ENCODE data around the gene ZNF598.

DNA sequence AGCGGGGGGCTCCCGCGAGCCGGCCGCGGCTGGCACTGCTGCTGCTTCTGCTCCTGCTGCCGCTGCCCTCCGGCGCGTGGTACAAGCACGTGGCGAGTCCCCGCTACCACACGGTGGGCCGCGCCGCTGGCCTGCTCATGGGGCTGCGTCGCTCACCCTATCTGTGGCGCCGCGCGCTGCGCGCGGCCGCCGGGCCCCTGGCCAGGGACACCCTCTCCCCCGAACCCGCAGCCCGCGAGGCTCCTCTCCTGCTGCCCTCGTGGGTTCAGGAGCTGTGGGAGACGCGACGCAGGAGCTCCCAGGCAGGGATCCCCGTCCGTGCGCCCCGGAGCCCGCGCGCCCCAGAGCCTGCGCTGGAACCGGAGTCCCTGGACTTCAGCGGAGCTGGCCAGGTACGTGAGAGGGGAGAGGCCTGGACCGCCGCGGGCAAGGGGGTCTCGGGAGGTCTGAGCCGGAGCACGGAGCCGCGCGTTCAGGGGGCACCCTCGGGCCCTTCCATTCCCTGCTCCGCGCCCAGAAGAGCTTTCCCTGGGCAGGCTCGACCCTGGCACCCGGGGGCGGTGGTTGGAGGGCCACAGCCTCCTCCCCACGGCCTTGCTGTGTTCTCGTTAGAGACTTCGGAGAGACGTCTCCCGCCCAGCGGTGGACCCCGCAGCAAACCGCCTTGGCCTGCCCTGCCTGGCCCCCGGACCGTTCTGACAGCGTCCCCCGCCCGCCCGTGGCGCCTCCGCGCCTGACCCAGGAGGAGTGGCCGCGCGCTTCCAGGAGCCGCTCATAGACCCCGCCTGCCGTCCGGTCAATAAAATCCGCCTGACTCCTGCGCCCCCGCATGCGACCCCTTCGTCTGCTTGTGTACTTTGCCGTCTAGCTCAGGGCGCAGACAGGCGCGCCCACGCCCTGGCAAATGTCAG lies 10.6 kb upstream of the ZNF598 start:
- no peak for TF ChIP-seq EZH2phosphoT487 (IDR thresholded peaks at IDR 0.05; ENCODE audit: borderline replicate concordance, low read length)
- TF ChIP-seq, protein P1, sequence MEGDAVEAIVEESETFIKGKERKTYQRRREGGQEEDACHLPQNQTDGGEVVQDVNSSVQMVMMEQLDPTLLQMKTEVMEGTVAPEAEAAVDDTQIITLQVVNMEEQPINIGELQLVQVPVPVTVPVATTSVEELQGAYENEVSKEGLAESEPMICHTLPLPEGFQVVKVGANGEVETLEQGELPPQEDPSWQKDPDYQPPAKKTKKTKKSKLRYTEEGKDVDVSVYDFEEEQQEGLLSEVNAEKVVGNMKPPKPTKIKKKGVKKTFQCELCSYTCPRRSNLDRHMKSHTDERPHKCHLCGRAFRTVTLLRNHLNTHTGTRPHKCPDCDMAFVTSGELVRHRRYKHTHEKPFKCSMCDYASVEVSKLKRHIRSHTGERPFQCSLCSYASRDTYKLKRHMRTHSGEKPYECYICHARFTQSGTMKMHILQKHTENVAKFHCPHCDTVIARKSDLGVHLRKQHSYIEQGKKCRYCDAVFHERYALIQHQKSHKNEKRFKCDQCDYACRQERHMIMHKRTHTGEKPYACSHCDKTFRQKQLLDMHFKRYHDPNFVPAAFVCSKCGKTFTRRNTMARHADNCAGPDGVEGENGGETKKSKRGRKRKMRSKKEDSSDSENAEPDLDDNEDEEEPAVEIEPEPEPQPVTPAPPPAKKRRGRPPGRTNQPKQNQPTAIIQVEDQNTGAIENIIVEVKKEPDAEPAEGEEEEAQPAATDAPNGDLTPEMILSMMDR (IDR thresholded peaks at IDR 0.05; ENCODE audit: low read depth, low read length, poor library complexity, severe bottlenecking): no peak
